ENCODE measurements around the gene ATP1A4. TPM values are rescaled to one million over a fixed set of nuclear protein-coding genes. Genes with fewer than 3 reads are reported as not detected.
A peak's percentile ranks its signal among the peaks of the same experiment; 100 is the strongest.

ATP1A4 gene
- polyA plus RNA-seq, 2 donors, result 0.06 TPM; not detected in 1

DNA sequence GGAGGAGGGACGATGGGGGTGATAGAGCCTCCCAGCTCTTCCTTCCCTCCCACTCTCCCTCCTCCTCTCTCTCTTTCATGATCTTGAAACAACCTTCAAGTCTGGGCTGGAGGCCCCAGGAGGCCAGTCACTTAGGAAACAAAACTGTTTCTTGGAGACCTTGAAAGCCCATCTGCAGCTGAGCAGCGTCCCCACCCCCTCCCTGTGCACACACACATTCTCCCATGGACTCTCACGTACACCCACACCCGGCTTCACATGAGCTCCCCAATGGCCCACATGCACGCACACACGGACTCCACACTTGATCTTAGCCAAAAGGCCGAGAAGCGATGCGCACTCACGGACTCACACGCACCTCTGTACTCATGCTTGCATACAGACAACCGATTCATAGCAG, 39.0 kb upstream of the ATP1A4 start:
- Histone ChIP-seq H3K36me3 (ENCODE audit: control insufficient read depth in 2 of 2, insufficient read depth in 2 of 2, low read length in 1 of 2) (no peaks in the 10 kb centered on the region), H3K4me3 (ENCODE audit: low read depth in 1 of 2, low read length in 2 of 2) (no peak overlapping the region), H3K9me3 (ENCODE audit: control insufficient read depth in 2 of 2, insufficient read depth in 1 of 2, low read depth in 1 of 2, low read length in 1 of 2) (no peaks in the 10 kb centered on the region), H3K27ac (ENCODE audit: low read depth in 2 of 2, low read length in 1 of 2) (no peak overlapping the region), H3K27me3 (ENCODE audit: control insufficient read depth in 1 of 2, insufficient read depth in 2 of 2, low read length in 2 of 2) (no peaks in the 10 kb centered on the region), H3K4me1 (ENCODE audit: control insufficient read depth in 2 of 2, insufficient read depth in 2 of 2, low read length in 1 of 2) (no peaks in the 10 kb centered on the region)
- WGBS, 2 donors, result 67 to 72% methylated on average over 12 of the region's 12 CpGs

DNA sequence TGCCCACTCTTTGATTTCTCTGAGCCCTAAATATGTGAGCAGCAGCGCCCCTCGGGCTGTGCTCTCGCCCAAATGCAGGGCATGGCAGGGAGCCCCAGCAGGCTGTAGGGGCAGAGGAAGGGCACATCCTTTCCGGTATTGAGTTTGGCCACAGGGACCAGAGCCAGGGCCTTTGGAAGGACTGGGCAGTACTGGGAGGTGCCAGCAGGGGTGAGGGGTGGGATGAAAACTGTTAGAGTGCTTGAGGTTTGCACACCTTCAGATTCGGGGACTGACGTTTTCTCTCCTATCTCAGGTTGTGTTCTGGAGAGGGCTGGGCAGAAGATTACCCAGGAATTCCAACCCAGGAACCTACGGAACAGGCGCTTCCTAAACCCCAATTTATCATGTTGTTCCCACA, 38.0 kb upstream of the ATP1A4 start:
- H3K36me3 ChIP-seq (ENCODE audit: control insufficient read depth in 2 of 2, insufficient read depth in 2 of 2, low read length in 1 of 2), result no peaks in the 10 kb centered on the region
- H3K9me3 ChIP-seq (ENCODE audit: control insufficient read depth in 2 of 2, insufficient read depth in 1 of 2, low read depth in 1 of 2, low read length in 1 of 2), result no peaks in the 10 kb centered on the region
- H3K4me3 ChIP-seq (ENCODE audit: low read depth in 1 of 2, low read length in 2 of 2), result no peak overlapping the region
- peak overlapping the region in 1 of 2 donors; percentile 26 for H3K27ac ChIP-seq (ENCODE audit: low read depth in 2 of 2, low read length in 1 of 2)
- WGBS, 2 donors, result 80 to 84% methylated on average over 8 of the region's 8 CpGs
- no peaks in the 10 kb centered on the region for H3K27me3 ChIP-seq (ENCODE audit: control insufficient read depth in 1 of 2, insufficient read depth in 2 of 2, low read length in 2 of 2)
- no peaks in the 10 kb centered on the region for H3K4me1 ChIP-seq (ENCODE audit: control insufficient read depth in 2 of 2, insufficient read depth in 2 of 2, low read length in 1 of 2)

- no peak overlapping the region for H3K4me3 ChIP-seq (ENCODE audit: low read depth in 1 of 2, low read length in 2 of 2)
- H3K27ac ChIP-seq (ENCODE audit: low read depth in 2 of 2, low read length in 1 of 2), result peak overlapping the region; percentile 26 to 37
- no peaks in the 10 kb centered on the region for H3K4me1 ChIP-seq (ENCODE audit: control insufficient read depth in 2 of 2, insufficient read depth in 2 of 2, low read length in 1 of 2)
- H3K9me3 ChIP-seq (ENCODE audit: control insufficient read depth in 2 of 2, insufficient read depth in 1 of 2, low read depth in 1 of 2, low read length in 1 of 2), result no peaks in the 10 kb centered on the region
- H3K27me3 ChIP-seq (ENCODE audit: control insufficient read depth in 1 of 2, insufficient read depth in 2 of 2, low read length in 2 of 2), result no peaks in the 10 kb centered on the region
- no peaks in the 10 kb centered on the region for H3K36me3 ChIP-seq (ENCODE audit: control insufficient read depth in 2 of 2, insufficient read depth in 2 of 2, low read length in 1 of 2)
- WGBS, 2 donors, result 72 to 80% methylated on average over 4 of the region's 4 CpGs
Measured at GRCh38 chr1:160114085-160114484, 37.3 kb upstream of the ATP1A4 start.

DNA sequence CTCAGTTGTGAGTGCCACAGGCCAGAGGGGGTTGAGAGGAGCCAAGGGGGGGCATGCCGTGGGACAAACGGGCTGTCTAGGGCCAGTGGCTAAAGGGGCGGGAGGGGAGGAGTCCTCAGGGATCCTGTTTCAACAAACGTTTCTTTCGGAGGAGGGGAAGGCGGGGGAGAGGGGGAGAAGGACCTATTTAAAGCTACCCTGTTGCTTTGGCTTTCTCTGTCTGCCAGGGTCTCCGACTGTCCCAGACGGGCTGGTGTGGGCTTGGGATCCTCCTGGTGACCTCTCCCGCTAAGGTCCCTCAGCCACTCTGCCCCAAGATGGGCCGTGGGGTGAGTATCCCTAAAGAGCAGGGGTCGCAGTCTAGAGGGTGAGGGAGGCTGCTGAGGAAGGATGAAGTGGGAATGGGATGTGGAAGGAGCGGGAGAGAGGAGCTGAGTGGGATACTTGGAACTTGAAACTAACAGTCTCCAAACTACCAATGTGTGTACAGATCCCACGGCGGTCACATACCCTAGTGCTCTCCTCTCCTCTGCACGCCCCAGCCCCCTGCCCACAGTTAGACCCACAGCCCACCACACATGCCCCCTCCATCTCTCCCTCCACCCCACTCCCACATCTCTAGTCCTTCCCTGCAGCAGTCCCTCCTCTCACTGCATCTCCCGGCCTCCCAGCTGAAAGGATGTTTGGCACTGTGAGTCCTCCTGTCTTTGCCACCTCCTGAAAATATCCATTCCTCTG, 35.7 kb upstream of the ATP1A4 start, which contains the start of gene ATP1A2:
ATP1A2 (plus strand) TSS at position 215 of the 738 bp plus-strand sequence; CDS start at position 318, 103 bp downstream.
- H3K27ac ChIP-seq (ENCODE audit: low read depth in 2 of 2, low read length in 1 of 2), result peak within 1 kb of the TSS; percentile 45 to 77
- no peaks in the 10 kb centered on the region for H3K4me1 ChIP-seq (ENCODE audit: control insufficient read depth in 2 of 2, insufficient read depth in 2 of 2, low read length in 1 of 2)
- 53% methylated on average over 16 of the region's 16 CpGs for WGBS, 2 donors
- H3K36me3 ChIP-seq (ENCODE audit: control insufficient read depth in 2 of 2, insufficient read depth in 2 of 2, low read length in 1 of 2), result no peaks in the 10 kb centered on the region
- peak within 1 kb of the TSS; percentile 32 to 37 for H3K4me3 ChIP-seq (ENCODE audit: low read depth in 1 of 2, low read length in 2 of 2)
- no peaks in the 10 kb centered on the region for H3K27me3 ChIP-seq (ENCODE audit: control insufficient read depth in 1 of 2, insufficient read depth in 2 of 2, low read length in 2 of 2)
- H3K9me3 ChIP-seq (ENCODE audit: control insufficient read depth in 2 of 2, insufficient read depth in 1 of 2, low read depth in 1 of 2, low read length in 1 of 2), result no peaks in the 10 kb centered on the region

GRCh38 chr1:160116283-160117147, 34.9 kb upstream of the ATP1A4 start:
- 54% methylated on average over 12 of the region's 12 CpGs for WGBS, 2 donors

DNA sequence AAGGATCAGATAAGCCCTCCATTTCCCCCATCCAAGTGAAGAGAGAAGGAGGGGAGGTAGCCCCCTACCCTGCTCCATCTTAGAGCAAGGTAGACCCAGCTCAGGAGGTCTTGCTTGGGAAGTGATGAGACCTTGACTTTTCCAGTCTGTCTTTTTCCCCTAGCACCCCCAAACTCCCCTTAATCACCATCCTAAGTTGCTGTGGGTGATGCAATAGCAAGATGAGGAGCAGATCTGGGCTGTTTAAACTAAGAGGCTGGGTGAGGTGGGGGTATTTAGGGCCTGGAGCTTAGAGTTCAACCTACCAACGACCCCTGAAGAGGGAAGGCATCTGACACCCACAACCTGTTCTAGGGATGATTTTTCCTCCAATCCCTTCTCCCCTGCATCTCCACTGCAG, 34.1 kb upstream of the ATP1A4 start:
- Histone ChIP-seq H3K27ac (ENCODE audit: low read depth in 2 of 2, low read length in 1 of 2) (peak overlapping the region in 1 of 2 donors; percentile 27), H3K4me3 (ENCODE audit: low read depth in 1 of 2, low read length in 2 of 2) (peak overlapping the region; percentile 11 to 16), H3K36me3 (ENCODE audit: control insufficient read depth in 2 of 2, insufficient read depth in 2 of 2, low read length in 1 of 2) (no peaks in the 10 kb centered on the region), H3K4me1 (ENCODE audit: control insufficient read depth in 2 of 2, insufficient read depth in 2 of 2, low read length in 1 of 2) (no peaks in the 10 kb centered on the region), H3K9me3 (ENCODE audit: control insufficient read depth in 2 of 2, insufficient read depth in 1 of 2, low read depth in 1 of 2, low read length in 1 of 2) (no peaks in the 10 kb centered on the region), H3K27me3 (ENCODE audit: control insufficient read depth in 1 of 2, insufficient read depth in 2 of 2, low read length in 2 of 2) (no peaks in the 10 kb centered on the region)
- 22 to 36% methylated on average over 1 of the region's 1 CpG for WGBS, 2 donors

More at GRCh38 chr1:160116283-160117147, 34.9 kb upstream of the ATP1A4 start:
- Histone ChIP-seq H3K27me3 (ENCODE audit: control insufficient read depth in 1 of 2, insufficient read depth in 2 of 2, low read length in 2 of 2) (no peaks in the 10 kb centered on the region), H3K36me3 (ENCODE audit: control insufficient read depth in 2 of 2, insufficient read depth in 2 of 2, low read length in 1 of 2) (no peaks in the 10 kb centered on the region), H3K9me3 (ENCODE audit: control insufficient read depth in 2 of 2, insufficient read depth in 1 of 2, low read depth in 1 of 2, low read length in 1 of 2) (no peaks in the 10 kb centered on the region), H3K4me1 (ENCODE audit: control insufficient read depth in 2 of 2, insufficient read depth in 2 of 2, low read length in 1 of 2) (no peaks in the 10 kb centered on the region), H3K4me3 (ENCODE audit: low read depth in 1 of 2, low read length in 2 of 2) (peak overlapping the region; percentile 32 to 37), H3K27ac (ENCODE audit: low read depth in 2 of 2, low read length in 1 of 2) (peak overlapping the region; percentile 45 to 77)

DNA sequence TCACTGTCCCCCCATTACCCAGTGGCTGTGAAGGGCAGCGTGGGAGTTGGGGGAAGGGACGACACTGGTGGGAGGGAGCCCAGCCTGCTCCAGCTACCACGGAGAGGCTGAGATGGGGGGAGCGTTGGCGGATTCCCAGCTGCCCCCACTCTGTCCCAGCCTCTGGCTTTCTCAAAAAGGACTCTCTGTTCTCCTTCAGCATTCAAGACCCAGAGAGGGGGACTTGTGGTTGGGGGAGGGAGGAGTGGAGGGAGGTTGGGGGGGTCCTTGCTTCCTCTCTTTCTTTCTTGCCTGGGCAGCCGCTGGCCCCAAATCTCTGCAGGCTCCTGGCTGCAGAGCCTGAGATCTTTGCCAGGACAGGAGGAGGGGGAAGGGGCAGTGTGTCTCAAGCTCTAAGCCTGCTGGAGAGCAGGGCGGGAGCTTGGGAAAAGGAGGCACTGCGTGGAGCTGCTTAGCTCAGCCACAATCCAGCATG, 33.7 kb upstream of the ATP1A4 start:
- Histone ChIP-seq H3K36me3 (ENCODE audit: control insufficient read depth in 2 of 2, insufficient read depth in 2 of 2, low read length in 1 of 2) (no peaks in the 10 kb centered on the region), H3K9me3 (ENCODE audit: control insufficient read depth in 2 of 2, insufficient read depth in 1 of 2, low read depth in 1 of 2, low read length in 1 of 2) (no peaks in the 10 kb centered on the region), H3K4me3 (ENCODE audit: low read depth in 1 of 2, low read length in 2 of 2) (no peak overlapping the region), H3K4me1 (ENCODE audit: control insufficient read depth in 2 of 2, insufficient read depth in 2 of 2, low read length in 1 of 2) (no peaks in the 10 kb centered on the region), H3K27me3 (ENCODE audit: control insufficient read depth in 1 of 2, insufficient read depth in 2 of 2, low read length in 2 of 2) (no peaks in the 10 kb centered on the region), H3K27ac (ENCODE audit: low read depth in 2 of 2, low read length in 1 of 2) (peak overlapping the region in 1 of 2 donors; percentile 27)
- WGBS, 2 donors, result 32 to 52% methylated on average over 8 of the region's 8 CpGs

- Histone ChIP-seq H3K4me1 (ENCODE audit: control insufficient read depth in 2 of 2, insufficient read depth in 2 of 2, low read length in 1 of 2) (peaks cover 0 to 4% of the 10 kb centered on the region in 2 donors), H3K36me3 (ENCODE audit: control insufficient read depth in 2 of 2, insufficient read depth in 2 of 2, low read length in 1 of 2) (peaks cover 0 to 2% of the 10 kb centered on the region in 2 donors), H3K27ac (ENCODE audit: low read depth in 2 of 2, low read length in 1 of 2) (no peak overlapping the region), H3K9me3 (ENCODE audit: control insufficient read depth in 2 of 2, insufficient read depth in 1 of 2, low read depth in 1 of 2, low read length in 1 of 2) (no peaks in the 10 kb centered on the region), H3K4me3 (ENCODE audit: low read depth in 1 of 2, low read length in 2 of 2) (no peak overlapping the region), H3K27me3 (ENCODE audit: control insufficient read depth in 1 of 2, insufficient read depth in 2 of 2, low read length in 2 of 2) (no peaks in the 10 kb centered on the region)
- WGBS, 2 donors, result 87 to 92% methylated on average over 3 of the region's 3 CpGs
Measured at GRCh38 chr1:160118928-160119327, 32.5 kb upstream of the ATP1A4 start.

DNA sequence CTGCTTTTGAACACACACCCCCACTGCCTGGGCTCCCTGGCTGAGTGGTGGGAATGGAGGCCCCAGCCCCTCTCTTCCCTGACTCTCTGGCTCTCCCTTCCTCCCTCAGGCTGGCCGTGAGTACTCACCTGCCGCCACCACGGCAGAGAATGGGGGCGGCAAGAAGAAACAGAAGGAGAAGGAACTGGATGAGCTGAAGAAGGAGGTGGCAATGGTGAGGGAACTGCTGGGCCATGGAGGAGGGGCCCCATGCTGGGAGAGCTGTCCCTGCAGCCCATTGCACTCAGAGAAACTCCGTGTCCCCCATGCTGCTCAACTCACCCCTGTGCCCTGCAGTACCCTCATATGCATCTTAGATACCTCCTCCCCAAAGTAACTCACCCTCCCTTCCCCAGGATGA, 30.6 kb upstream of the ATP1A4 start:
- Histone ChIP-seq H3K36me3 (ENCODE audit: control insufficient read depth in 2 of 2, insufficient read depth in 2 of 2, low read length in 1 of 2) (peaks cover 0 to 2% of the 10 kb centered on the region in 2 donors), H3K9me3 (ENCODE audit: control insufficient read depth in 2 of 2, insufficient read depth in 1 of 2, low read depth in 1 of 2, low read length in 1 of 2) (no peaks in the 10 kb centered on the region), H3K27me3 (ENCODE audit: control insufficient read depth in 1 of 2, insufficient read depth in 2 of 2, low read length in 2 of 2) (no peaks in the 10 kb centered on the region), H3K4me3 (ENCODE audit: low read depth in 1 of 2, low read length in 2 of 2) (no peak overlapping the region), H3K4me1 (ENCODE audit: control insufficient read depth in 2 of 2, insufficient read depth in 2 of 2, low read length in 1 of 2) (peaks cover 0 to 7% of the 10 kb centered on the region in 2 donors), H3K27ac (ENCODE audit: low read depth in 2 of 2, low read length in 1 of 2) (no peak overlapping the region)
- 82 to 94% methylated on average over 5 of the region's 5 CpGs for WGBS, 2 donors

Data from esophagus (tissue), 2 donors.